Measurements from ENCODE around the gene PEX7.

PEX7 gene

DNA sequence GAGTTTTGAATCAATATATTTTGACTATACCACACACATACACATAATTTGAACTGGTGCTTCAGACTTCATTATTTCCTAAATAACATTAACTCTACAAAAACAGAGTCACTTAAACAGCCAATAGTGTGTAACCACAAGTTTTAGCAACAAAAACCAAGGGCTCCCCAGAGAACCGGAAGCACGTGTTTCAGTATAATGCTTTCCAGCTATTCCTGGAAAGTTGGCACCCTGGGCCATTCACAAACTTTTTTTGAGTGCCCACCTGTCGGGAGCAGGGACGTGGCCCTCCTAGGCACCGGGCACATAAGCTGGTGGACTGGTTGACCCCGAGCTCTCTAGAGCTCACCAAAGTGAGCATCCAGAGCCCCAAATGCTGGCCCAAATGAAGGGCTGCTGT, 97.8 kb downstream of the PEX7 start:
- H3K4me3 ChIP-seq (replicated peaks; ENCODE audit: low read depth, low read length) = no peak overlapping the region
- no peak for DNase-seq (ENCODE audit: low read depth)
- TF ChIP-seq, protein P1, sequence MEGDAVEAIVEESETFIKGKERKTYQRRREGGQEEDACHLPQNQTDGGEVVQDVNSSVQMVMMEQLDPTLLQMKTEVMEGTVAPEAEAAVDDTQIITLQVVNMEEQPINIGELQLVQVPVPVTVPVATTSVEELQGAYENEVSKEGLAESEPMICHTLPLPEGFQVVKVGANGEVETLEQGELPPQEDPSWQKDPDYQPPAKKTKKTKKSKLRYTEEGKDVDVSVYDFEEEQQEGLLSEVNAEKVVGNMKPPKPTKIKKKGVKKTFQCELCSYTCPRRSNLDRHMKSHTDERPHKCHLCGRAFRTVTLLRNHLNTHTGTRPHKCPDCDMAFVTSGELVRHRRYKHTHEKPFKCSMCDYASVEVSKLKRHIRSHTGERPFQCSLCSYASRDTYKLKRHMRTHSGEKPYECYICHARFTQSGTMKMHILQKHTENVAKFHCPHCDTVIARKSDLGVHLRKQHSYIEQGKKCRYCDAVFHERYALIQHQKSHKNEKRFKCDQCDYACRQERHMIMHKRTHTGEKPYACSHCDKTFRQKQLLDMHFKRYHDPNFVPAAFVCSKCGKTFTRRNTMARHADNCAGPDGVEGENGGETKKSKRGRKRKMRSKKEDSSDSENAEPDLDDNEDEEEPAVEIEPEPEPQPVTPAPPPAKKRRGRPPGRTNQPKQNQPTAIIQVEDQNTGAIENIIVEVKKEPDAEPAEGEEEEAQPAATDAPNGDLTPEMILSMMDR (IDR thresholded peaks at IDR 0.05; ENCODE audit: low read length, missing control alignments) = no peak

DNA sequence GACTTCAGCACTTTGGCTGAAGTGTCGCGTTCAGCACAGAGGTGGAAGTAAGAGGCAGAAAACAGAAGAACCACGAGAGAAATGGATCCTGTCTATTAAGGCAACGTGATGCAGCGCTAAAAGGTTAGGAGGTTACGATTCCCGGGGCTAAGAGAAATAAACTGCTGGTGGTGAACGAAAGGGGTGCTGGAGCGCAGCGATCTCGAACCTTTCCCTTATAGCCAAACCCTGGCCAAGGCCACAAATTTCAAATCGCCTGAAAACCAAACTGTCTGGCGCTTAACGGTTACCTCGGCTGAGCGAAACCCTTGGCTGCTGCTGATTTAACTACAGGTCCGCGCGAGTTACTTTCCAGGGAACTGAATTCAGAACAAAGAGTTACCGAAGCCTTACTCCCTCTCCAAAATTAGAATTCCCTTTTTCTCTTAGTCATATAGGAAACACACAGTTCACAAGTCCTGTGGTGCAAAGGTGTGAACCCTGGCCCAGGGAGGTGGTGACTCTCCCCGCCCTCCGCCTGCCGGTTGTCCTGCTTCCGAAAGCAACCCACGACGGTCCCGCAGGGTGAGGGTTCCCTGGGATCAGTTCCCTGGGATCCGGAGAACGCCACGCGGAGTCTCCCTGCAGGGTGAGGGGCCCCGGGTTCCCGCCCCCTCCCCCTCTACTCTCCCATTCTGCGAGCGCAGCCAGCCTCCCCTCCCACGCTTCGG, 98.4 kb downstream of the PEX7 start:
- peak; percentile 13 for DNase-seq (ENCODE audit: low read depth)
- TF ChIP-seq, protein P1 (IDR thresholded peaks at IDR 0.05; ENCODE audit: low read length, missing control alignments) = no peak

DNA sequence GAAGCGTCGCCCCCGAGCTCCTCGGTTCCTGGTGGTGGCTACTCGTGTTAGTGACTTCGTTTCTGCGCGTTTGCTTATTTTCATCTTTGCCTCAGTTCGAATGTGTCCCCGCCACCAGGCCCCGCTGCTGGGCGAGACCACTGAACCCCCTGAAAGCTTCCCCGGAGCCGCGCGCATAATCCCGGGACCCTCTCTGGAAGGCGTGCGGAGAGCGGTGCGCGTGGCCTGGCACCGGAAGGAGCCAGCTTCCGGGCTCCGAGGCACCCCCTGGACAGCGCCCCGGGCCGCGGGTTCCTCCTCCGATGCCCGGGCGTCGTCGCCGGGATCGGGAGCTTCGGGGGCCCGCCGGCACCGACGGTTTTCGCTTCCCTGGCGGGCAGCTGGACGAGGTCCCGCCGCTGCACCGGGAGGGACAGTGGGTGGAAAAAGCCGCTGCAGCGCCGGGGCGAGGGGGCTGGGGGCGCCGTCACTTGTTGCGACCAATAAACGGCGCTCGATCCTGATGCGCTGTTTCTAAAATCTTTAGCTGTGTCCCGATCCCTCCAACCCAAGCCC, 99.1 kb downstream of the PEX7 start:
- DNase-seq (ENCODE audit: low read depth) = no peak
- TF ChIP-seq, protein P1 (IDR thresholded peaks at IDR 0.05; ENCODE audit: low read length, missing control alignments) = no peak
- peak overlapping the region; percentile 49 for H3K4me3 ChIP-seq (replicated peaks; ENCODE audit: low read depth, low read length)

More for the DNA sequence above, 98.4 kb downstream of the PEX7 start:
- peak overlapping the region; percentile 49 for H3K4me3 ChIP-seq (replicated peaks; ENCODE audit: low read depth, low read length)

DNA sequence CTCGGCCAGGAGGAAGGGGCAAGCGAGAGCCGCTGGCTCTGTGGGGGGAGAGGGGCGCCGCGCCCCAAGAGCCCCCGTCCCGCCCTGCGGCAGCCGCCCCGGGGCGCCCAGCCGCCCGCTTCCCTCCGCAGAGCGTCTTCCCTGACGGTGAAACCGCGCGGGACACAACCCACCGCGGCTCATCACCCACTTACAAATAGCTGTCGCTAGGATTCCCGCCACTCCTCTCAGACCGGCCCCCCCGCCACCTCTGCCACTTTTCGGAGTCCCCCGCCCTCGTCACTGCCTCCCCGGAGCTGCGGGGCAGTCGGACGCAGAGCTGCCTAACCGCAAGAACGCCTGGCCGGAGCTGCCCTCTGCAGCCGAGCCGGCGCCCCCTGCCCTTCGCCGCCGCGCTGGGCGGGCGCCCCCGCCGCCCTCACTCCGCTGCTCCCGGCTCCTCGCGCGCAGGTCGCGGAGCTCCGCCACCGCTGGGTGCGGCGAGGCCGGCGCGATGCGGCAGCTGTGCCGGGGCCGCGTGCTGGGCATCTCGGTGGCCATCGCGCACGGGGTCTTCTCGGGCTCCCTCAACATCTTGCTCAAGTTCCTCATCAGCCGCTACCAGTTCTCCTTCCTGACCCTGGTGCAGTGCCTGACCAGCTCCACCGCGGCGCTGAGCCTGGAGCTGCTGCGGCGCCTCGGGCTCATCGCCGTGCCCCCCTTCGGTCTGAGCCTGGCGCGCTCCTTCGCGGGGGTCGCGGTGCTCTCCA, 99.7 kb downstream of the PEX7 start, which contains the start of gene SLC35D3:
Gene SLC35D3, plus strand, starts transcription at position 366 of the 749 bp plus-strand sequence. Its CDS starts 128 bp downstream, at position 494.
- TF ChIP-seq, protein P1 (IDR thresholded peaks at IDR 0.05; ENCODE audit: low read length, missing control alignments) = no peak
- DNase-seq (ENCODE audit: low read depth) = no peak
- peak within 1 kb of the TSS; percentile 49 for H3K4me3 ChIP-seq (replicated peaks; ENCODE audit: low read depth, low read length)

DNA sequence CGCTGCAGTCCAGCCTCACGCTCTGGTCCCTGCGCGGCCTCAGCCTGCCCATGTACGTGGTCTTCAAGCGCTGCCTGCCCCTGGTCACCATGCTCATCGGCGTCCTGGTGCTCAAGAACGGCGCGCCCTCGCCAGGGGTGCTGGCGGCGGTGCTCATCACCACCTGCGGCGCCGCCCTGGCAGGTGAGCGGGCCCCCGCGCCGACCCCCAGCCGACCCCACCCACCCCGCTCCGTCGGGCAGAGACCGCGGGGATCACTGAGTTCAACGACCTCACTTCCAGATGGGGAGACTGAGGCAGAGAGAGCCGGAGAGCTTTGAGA, 100.3 kb downstream of the PEX7 start:
- TF ChIP-seq, protein P1 (IDR thresholded peaks at IDR 0.05; ENCODE audit: low read length, missing control alignments) = no peak
- H3K4me3 ChIP-seq (replicated peaks; ENCODE audit: low read depth, low read length) = no peak overlapping the region
- no peak for DNase-seq (ENCODE audit: low read depth)

DNA sequence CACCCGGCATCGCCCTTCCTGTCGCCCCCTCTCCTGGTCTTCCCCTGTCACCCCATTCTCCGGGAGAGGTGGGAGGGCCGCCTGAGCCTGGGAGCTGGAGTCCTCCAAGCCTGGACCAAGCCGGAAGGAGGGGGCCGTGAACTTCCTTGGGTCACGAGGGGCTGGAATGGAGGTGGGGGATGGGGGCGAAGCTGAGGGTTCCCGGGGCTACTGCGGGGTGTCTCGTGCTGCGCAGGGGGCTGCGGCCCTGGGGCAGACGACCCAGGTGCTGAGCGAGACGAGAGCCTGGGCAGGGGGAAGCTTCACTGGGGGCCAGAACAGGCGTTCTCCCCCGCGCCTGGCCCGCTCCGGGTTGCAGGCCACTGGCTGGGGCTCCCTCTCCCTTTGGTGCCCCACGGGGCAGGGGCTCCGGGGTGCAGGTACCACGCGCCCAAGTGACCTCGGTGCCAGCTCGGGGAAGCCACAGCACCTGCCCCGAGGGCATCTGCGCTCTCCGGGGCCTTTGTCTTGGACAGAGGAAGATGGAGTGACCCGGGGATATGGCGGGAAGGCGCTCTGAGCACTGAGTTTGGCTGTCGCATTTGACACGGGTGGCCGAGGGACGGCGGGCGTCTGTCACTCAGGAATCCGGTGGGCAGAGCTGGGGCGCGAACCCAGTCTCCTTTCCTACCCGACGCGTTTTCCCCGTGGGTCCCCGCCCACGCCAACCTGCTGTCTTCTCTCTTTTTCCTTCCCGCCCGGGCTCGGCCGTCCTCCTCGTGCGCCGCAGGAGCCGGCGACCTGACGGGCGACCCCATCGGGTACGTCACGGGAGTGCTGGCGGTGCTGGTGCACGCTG, 100.9 kb downstream of the PEX7 start:
- no peak for DNase-seq (ENCODE audit: low read depth)
- no peak overlapping the region for H3K4me3 ChIP-seq (replicated peaks; ENCODE audit: low read depth, low read length)
- TF ChIP-seq, protein P1 (IDR thresholded peaks at IDR 0.05; ENCODE audit: low read length, missing control alignments) = no peak

All from fibroblast of pulmonary artery (primary cell).